DMS153 treated with DMSO at 0.1 percent for 48 hours (cell line): Measurements from ENCODE around the gene GID8.
A peak's percentile ranks its signal among the peaks of the same experiment; 100 is the strongest.

Source experiments
- DNase-seq: peaks from one replicate; lab custom pipeline; 2025; ENCODE audit not compliant: unreplicated experiment; lab: John Stamatoyannopoulos, UW

GID8 gene

GRCh38 chr20:62938105-62938888, at the start of gene GID8:
TSS of gene GID8 (plus strand) at chr20:62938147. CDS start at chr20:62941503, 3,356 bp downstream.
- DNase-seq, result no peak

GRCh38 chr20:62888406-62888805, 49.5 kb upstream of the GID8 start:
- DNase-seq, result no peak

- no peak for DNase-seq
Measured at GRCh38 chr20:62888910-62889309, 49.0 kb upstream of the GID8 start.

GRCh38 chr20:62889411-62889810, 48.5 kb upstream of the GID8 start:
- no peak for DNase-seq

GRCh38 chr20:62889871-62890270, 48.1 kb upstream of the GID8 start:
- DNase-seq, result no peak

- no peak for DNase-seq
Measured at GRCh38 chr20:62890444-62890843, 47.5 kb upstream of the GID8 start.

- no peak for DNase-seq
Measured at GRCh38 chr20:62891111-62891510, 46.8 kb upstream of the GID8 start.

GRCh38 chr20:62892348-62893304, 45.3 kb upstream of the GID8 start:
- DNase-seq, result no peak

GRCh38 chr20:62893700-62894099, 44.2 kb upstream of the GID8 start:
- no peak for DNase-seq

- no peak for DNase-seq
Measured at GRCh38 chr20:62894261-62894660, 43.7 kb upstream of the GID8 start.

- DNase-seq, result no peak
Measured at GRCh38 chr20:62895539-62895938, 42.4 kb upstream of the GID8 start.

- no peak for DNase-seq
Measured at GRCh38 chr20:62896526-62896925, 41.4 kb upstream of the GID8 start.

GRCh38 chr20:62897666-62898065, 40.3 kb upstream of the GID8 start:
- no peak for DNase-seq

- DNase-seq, result no peak
Measured at GRCh38 chr20:62898093-62898964, 39.6 kb upstream of the GID8 start.

- no peak for DNase-seq
Measured at GRCh38 chr20:62898970-62899632, 38.8 kb upstream of the GID8 start.

- DNase-seq, result no peak
Measured at GRCh38 chr20:62899633-62900051, 38.3 kb upstream of the GID8 start.

- peak; percentile 77 for DNase-seq
Measured at GRCh38 chr20:62900052-62900691, 37.8 kb upstream of the GID8 start.

GRCh38 chr20:62900692-62901584, 37.0 kb upstream of the GID8 start:
- peak; percentile 54 for DNase-seq

- DNase-seq, result no peak
Measured at GRCh38 chr20:62901891-62902290, 36.1 kb upstream of the GID8 start.
